HCT116 (cell line): ENCODE measurements around the gene PRELID2. TPM values are rescaled to one million over a fixed set of nuclear protein-coding genes. Genes with fewer than 3 reads are reported as not detected.

ENCODE experiments used
- ATAC-seq: fragments of 200-7000 bp; cut with Tn5 transposase; 2 replicates; pipeline ENCODE4 v1.9.1; 2020; ENCODE audit warnings: mild to moderate bottlenecking, moderate library complexity
- BruUV-seq: library from RNA; stranded (reverse); fragments of 400-500 nt; replicated peaks from 2 replicates; lab custom pipeline; 2021; lab: Mats Ljungman, UMichigan
- CTCF ChIA-PET: fragments of 300-600 bp; sonication (Branson Sonifier 250); formaldehyde crosslinking; loops from one replicate; lab custom pipeline; 2021; ENCODE audit warnings: antibody characterized with exemption; lab: Charles Lee
- POLR2A ChIA-PET: fragments of 300-600, 350-600 bp; sonication (Branson Sonifier 250); formaldehyde crosslinking; loops from one replicate; lab custom pipeline; 2021; ENCODE audit warnings: antibody characterized with exemption; lab: Charles Lee
- RAD21 ChIA-PET, 2 experiments: fragments of 300-600 bp; sonication (Branson Sonifier 250); formaldehyde crosslinking; loops; one replicate each; lab custom pipeline; 2023; ENCODE audit warnings: low total read pairs in 2 of 2; ENCODE audit not compliant: uncharacterized antibody in 2 of 2, unreplicated experiment in 2 of 2, low non-redundant PET in 1 of 2; lab: Charles Lee
- DNase-seq: peaks from one replicate; pipeline ENCODE4 v3.0.0-alpha.2; 2010; ENCODE audit warnings: low read depth, low spot score
- H2AFZ ChIP-seq: fragments of 200-600 bp; shearing (Covaris generic), sonication (generic); 2 replicates; pipeline ENCODE4 v1.6.1; 2017; ENCODE audit warnings: low read depth, mixed run types, mixed read lengths, antibody characterized with exemption, low read length; ENCODE audit not compliant: poor library complexity, severe bottlenecking
- H3K27ac ChIP-seq: 2 replicates; pipeline ENCODE4 v1.5.1; 2012; ENCODE audit warnings: low read depth, low read length
- H3K27me3 ChIP-seq: fragments of 200-600 bp; sonication (generic); 2 replicates; pipeline ENCODE4 v1.6.1; 2016; ENCODE audit warnings: mixed run types, low read length, mixed read lengths; ENCODE audit not compliant: insufficient read depth
- H3K36me3 ChIP-seq, 2 experiments: fragments of 200-500 bp in 1 of 2; fragments of 200-600 bp in 1 of 2; sonication (Bioruptor generic) in 1 of 2; sonication (generic) in 1 of 2; 2 replicates each; pipeline versions ENCODE4 v1.5.1 to v1.6.1; 2014 to 2016; ENCODE audit warnings: low read length in 2 of 2, inconsistent platforms in 1 of 2, mixed read lengths in 1 of 2, mixed run types in 1 of 2; ENCODE audit not compliant: insufficient read depth in 2 of 2, control insufficient read depth in 1 of 2
- H3K4me1 ChIP-seq, 2 experiments: fragments of 200-600 bp in 1 of 2; sonication (generic) in 1 of 2; 2 replicates each; pipeline versions ENCODE4 v1.5.1 to v1.6.1; 2012 to 2017; ENCODE audit warnings: low read length in 2 of 2, inconsistent platforms in 1 of 2, mild to moderate bottlenecking in 1 of 2, mixed read lengths in 1 of 2, mixed run types in 1 of 2, moderate library complexity in 1 of 2; ENCODE audit not compliant: insufficient read depth in 2 of 2, control insufficient read depth in 1 of 2
- H3K4me2 ChIP-seq: fragments of 200-600 bp; sonication (generic); 2 replicates; pipeline ENCODE4 v1.6.1; 2017; ENCODE audit warnings: mixed run types, low read length, mixed read lengths
- H3K4me3 ChIP-seq, 2 experiments: fragments of 200-600 bp in 1 of 2; sonication (generic) in 1 of 2; replicated peaks in 1 of 2; 2 replicates each; pipeline ENCODE4 v1.5.1; 2011 to 2016; ENCODE audit warnings: low read length in 2 of 2, control low read depth in 1 of 2, low read depth in 1 of 2, mild to moderate bottlenecking in 1 of 2, mixed read lengths in 1 of 2, mixed run types in 1 of 2
- H3K79me2 ChIP-seq: fragments of 200-600 bp; sonication (generic); 2 replicates; pipeline ENCODE4 v1.6.1; 2017; ENCODE audit warnings: mild to moderate bottlenecking, mixed run types, low read length, moderate library complexity, mixed read lengths; ENCODE audit not compliant: insufficient read depth
- H3K9ac ChIP-seq: fragments of 200-600 bp; sonication (generic); 2 replicates; pipeline ENCODE4 v1.6.1; 2016; ENCODE audit warnings: low read length, mixed read lengths
- H3K9me2 ChIP-seq: fragments of 200-600 bp; sonication (generic), shearing (Covaris generic); 2 replicates; pipeline ENCODE4 v1.6.1; 2017; ENCODE audit warnings: mixed run types, mild to moderate bottlenecking, moderate library complexity; ENCODE audit not compliant: insufficient read depth
- H3K9me3 ChIP-seq, 2 experiments: fragments of 200-500 bp in 1 of 2; fragments of 200-600 bp in 1 of 2; sonication (Bioruptor generic) in 1 of 2; sonication (generic) in 1 of 2; 2 replicates each; pipeline ENCODE4 v1.6.1; 2014 to 2017; ENCODE audit warnings: low read length in 2 of 2, mixed read lengths in 2 of 2, inconsistent platforms in 1 of 2, low read depth in 1 of 2, mild to moderate bottlenecking in 1 of 2, mixed run types in 1 of 2, moderate library complexity in 1 of 2; ENCODE audit not compliant: control insufficient read depth in 1 of 2, insufficient read depth in 1 of 2
- H4K20me1 ChIP-seq: fragments of 200-600 bp; sonication (generic), shearing (Covaris generic); 2 replicates; pipeline ENCODE4 v1.6.1; 2017; ENCODE audit warnings: mixed run types, mild to moderate bottlenecking, moderate library complexity; ENCODE audit not compliant: insufficient read depth
- CBX3 ChIP-seq: IDR thresholded peaks from 2 replicates; pipeline ENCODE4 v1.6.1; 2012; ENCODE audit warnings: low read depth
- EGR1 ChIP-seq: IDR thresholded peaks from 2 replicates; pipeline ENCODE4 v1.6.1; 2012; ENCODE audit warnings: low read depth
- ELF1 ChIP-seq: IDR thresholded peaks from 2 replicates; pipeline ENCODE4 v1.6.1; 2012; ENCODE audit warnings: low read depth, borderline replicate concordance
- EZH2 ChIP-seq: fragments of 200-600 bp; sonication (generic); IDR thresholded peaks from 2 replicates; pipeline ENCODE4 v1.6.1; 2017; ENCODE audit warnings: antibody characterized with exemption, mixed run types
- EZH2phosphoT487 ChIP-seq: fragments of 200-600 bp; IDR thresholded peaks from 2 replicates; pipeline ENCODE4 v1.6.1; 2018; ENCODE audit warnings: antibody characterized with exemption, borderline replicate concordance
- FOSL1 ChIP-seq: IDR thresholded peaks from 2 replicates; pipeline ENCODE4 v1.6.1; 2012; ENCODE audit warnings: low read depth
- JUND ChIP-seq: IDR thresholded peaks from 2 replicates; pipeline ENCODE4 v1.6.1; 2012
- POLR2A ChIP-seq: IDR thresholded peaks from 2 replicates; pipeline ENCODE4 v1.7.0; 2011; ENCODE audit warnings: borderline replicate concordance; ENCODE audit not compliant: insufficient read depth, insufficient read length; ENCODE audit errors: extremely low read depth
- POLR2AphosphoS5 ChIP-seq: IDR thresholded peaks from 2 replicates; pipeline ENCODE4 v1.6.1; 2011; ENCODE audit warnings: mild to moderate bottlenecking, low read depth, low read length, moderate library complexity
- SIN3A ChIP-seq: IDR thresholded peaks from 2 replicates; pipeline ENCODE4 v1.6.1; 2012; ENCODE audit warnings: low read depth
- SP1 ChIP-seq: IDR thresholded peaks from 2 replicates; pipeline ENCODE4 v1.6.1; 2012; ENCODE audit warnings: low read depth
- SRF ChIP-seq: IDR thresholded peaks from 2 replicates; pipeline ENCODE4 v1.6.1; 2012; ENCODE audit warnings: low read depth
- TCF7L2 ChIP-seq: IDR thresholded peaks from 2 replicates; pipeline ENCODE4 v1.7.0; 2011; ENCODE audit warnings: borderline replicate concordance, inconsistent platforms; ENCODE audit not compliant: insufficient read depth, insufficient read length; ENCODE audit errors: extremely low read depth
- YY1 ChIP-seq: IDR thresholded peaks from 2 replicates; pipeline ENCODE4 v1.6.1; 2011; ENCODE audit warnings: low read length, low read depth, moderate library complexity, mild to moderate bottlenecking; ENCODE audit not compliant: insufficient replicate concordance; ENCODE audit errors: extremely low read depth
- ZFX ChIP-seq: fragments of 450-650 bp; IDR thresholded peaks from 2 replicates; pipeline ENCODE4 v1.6.1; 2017
- ZNF274 ChIP-seq: fragments of 200-500 bp; sonication (Bioruptor generic); IDR thresholded peaks from 2 replicates; pipeline ENCODE4 v1.6.1; 2014; ENCODE audit warnings: mild to moderate bottlenecking, low read depth, low read length, inconsistent platforms
- intact Hi-C: fragments of 100-400 bp; cut with micrococcal nuclease; formaldehyde crosslinking; loops from 2 replicates; pipeline ENCODE4 v1.10.0; 2022
- total RNA-seq: library from RNA; stranded (reverse); gene quantifications from one replicate; pipeline ENCODE4 v1.2.1, GENCODE V29; 2021; ENCODE audit not compliant: unreplicated experiment
- TF ChIP-seq, protein P1 (sequence below): IDR thresholded peaks from 2 replicates; pipeline ENCODE4 v1.6.1; 2012
- TF ChIP-seq, protein P2 (sequence below): IDR thresholded peaks from 2 replicates; pipeline ENCODE4 v1.6.1; 2012; ENCODE audit warnings: low read depth
- TF ChIP-seq, protein P3 (sequence below), 3 experiments: fragments of 200-600 bp in 1 of 3; sonication (generic) in 1 of 3; IDR thresholded peaks in 2 of 3; conservative IDR thresholded peaks in 1 of 3; 2 replicates each; pipeline ENCODE4 v1.5.1; 2012 to 2017; ENCODE audit warnings: low read depth in 2 of 3, low read length in 2 of 3, antibody characterized with exemption in 1 of 3, borderline replicate concordance in 1 of 3, control low read depth in 1 of 3, mild to moderate bottlenecking in 1 of 3, mixed read lengths in 1 of 3, mixed run types in 1 of 3, moderate library complexity in 1 of 3; ENCODE audit not compliant: insufficient read depth in 1 of 3
- TF ChIP-seq, protein P4 (sequence below): IDR thresholded peaks from 2 replicates; pipeline ENCODE4 v1.6.1; 2012

PRELID2 gene
- total RNA-seq, 1 experiment from 2014 or later: 20.1 TPM

DNA sequence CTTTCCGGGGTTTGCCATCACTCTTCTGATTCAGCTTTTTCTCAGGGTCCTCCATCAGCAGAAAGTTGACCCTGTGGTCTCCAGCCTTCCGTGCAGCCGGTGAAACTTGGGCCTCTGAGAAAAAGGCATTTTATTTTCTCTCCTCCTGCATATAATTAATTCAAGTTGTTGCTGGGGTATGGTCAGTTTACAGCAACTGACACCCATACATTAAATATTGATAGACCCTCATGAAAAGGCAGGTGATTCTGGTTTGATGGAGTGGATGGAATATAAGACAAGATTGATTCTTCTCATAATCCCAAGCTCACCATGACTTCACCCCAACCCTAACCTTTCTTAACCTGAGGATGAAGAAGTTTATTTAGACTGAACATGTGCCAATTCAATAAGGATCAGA is 37.8 kb upstream of the PRELID2 start, which contains the start of gene GRXCR2:
GRXCR2 (minus strand) TSS at position 101 of the 400 bp plus-strand sequence; CDS start at position 55, 46 bp downstream.
- no peaks in the 10 kb centered on the region for H4K20me1 ChIP-seq
- POLR2A ChIA-PET: no interaction called here
- H3K9ac ChIP-seq: no peak within 1 kb of the TSS
- H3K4me3 ChIP-seq: no peak within 1 kb of the TSS
- RAD21 ChIA-PET: no interaction called here
- no peak within 1 kb of the TSS for H2AFZ ChIP-seq
- TF ChIP-seq SP1 (no peak), EZH2phosphoT487 (no peak), TCF7L2 (no peak), SRF (no peak), YY1 (no peak), JUND (no peak), POLR2A (no peak), ZNF274 (no peak), ZFX (no peak), SIN3A (no peak), EZH2 (no peak), EGR1 (no peak), POLR2AphosphoS5 (no peak), CBX3 (no peak), ELF1 (no peak), FOSL1 (no peak)
- TF ChIP-seq, protein P1, sequence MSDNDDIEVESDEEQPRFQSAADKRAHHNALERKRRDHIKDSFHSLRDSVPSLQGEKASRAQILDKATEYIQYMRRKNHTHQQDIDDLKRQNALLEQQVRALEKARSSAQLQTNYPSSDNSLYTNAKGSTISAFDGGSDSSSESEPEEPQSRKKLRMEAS: no peak
- TF ChIP-seq, protein P2, sequence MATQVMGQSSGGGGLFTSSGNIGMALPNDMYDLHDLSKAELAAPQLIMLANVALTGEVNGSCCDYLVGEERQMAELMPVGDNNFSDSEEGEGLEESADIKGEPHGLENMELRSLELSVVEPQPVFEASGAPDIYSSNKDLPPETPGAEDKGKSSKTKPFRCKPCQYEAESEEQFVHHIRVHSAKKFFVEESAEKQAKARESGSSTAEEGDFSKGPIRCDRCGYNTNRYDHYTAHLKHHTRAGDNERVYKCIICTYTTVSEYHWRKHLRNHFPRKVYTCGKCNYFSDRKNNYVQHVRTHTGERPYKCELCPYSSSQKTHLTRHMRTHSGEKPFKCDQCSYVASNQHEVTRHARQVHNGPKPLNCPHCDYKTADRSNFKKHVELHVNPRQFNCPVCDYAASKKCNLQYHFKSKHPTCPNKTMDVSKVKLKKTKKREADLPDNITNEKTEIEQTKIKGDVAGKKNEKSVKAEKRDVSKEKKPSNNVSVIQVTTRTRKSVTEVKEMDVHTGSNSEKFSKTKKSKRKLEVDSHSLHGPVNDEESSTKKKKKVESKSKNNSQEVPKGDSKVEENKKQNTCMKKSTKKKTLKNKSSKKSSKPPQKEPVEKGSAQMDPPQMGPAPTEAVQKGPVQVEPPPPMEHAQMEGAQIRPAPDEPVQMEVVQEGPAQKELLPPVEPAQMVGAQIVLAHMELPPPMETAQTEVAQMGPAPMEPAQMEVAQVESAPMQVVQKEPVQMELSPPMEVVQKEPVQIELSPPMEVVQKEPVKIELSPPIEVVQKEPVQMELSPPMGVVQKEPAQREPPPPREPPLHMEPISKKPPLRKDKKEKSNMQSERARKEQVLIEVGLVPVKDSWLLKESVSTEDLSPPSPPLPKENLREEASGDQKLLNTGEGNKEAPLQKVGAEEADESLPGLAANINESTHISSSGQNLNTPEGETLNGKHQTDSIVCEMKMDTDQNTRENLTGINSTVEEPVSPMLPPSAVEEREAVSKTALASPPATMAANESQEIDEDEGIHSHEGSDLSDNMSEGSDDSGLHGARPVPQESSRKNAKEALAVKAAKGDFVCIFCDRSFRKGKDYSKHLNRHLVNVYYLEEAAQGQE: no peak
- TF ChIP-seq, protein P3, sequence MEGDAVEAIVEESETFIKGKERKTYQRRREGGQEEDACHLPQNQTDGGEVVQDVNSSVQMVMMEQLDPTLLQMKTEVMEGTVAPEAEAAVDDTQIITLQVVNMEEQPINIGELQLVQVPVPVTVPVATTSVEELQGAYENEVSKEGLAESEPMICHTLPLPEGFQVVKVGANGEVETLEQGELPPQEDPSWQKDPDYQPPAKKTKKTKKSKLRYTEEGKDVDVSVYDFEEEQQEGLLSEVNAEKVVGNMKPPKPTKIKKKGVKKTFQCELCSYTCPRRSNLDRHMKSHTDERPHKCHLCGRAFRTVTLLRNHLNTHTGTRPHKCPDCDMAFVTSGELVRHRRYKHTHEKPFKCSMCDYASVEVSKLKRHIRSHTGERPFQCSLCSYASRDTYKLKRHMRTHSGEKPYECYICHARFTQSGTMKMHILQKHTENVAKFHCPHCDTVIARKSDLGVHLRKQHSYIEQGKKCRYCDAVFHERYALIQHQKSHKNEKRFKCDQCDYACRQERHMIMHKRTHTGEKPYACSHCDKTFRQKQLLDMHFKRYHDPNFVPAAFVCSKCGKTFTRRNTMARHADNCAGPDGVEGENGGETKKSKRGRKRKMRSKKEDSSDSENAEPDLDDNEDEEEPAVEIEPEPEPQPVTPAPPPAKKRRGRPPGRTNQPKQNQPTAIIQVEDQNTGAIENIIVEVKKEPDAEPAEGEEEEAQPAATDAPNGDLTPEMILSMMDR (IDR thresholded peaks at IDR 0.05 in 2 of 3, conservative IDR thresholded peaks at IDR 0.05 in 1 of 3; ENCODE audit: borderline replicate concordance in 1 of 3, insufficient read depth in 1 of 3, low read depth in 2 of 3, low read length in 2 of 3): no peak
- TF ChIP-seq, protein P4, sequence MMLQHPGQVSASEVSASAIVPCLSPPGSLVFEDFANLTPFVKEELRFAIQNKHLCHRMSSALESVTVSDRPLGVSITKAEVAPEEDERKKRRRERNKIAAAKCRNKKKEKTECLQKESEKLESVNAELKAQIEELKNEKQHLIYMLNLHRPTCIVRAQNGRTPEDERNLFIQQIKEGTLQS: no peak
- CTCF ChIA-PET: no interaction called here
- no peak within 1 kb of the TSS for H3K4me2 ChIP-seq
- DNase-seq (no peak), ATAC-seq (no peak)
- H3K27ac ChIP-seq: no peak within 1 kb of the TSS
- BruUV-seq: no TSS peak
- H3K9me2 ChIP-seq: no peaks in the 10 kb centered on the region
- H3K4me1 ChIP-seq: no peaks in the 10 kb centered on the region
- no peaks in the 10 kb centered on the region for H3K9me3 ChIP-seq
- no peaks in the 10 kb centered on the region for H3K79me2 ChIP-seq
- H3K36me3 ChIP-seq: no peaks in the 10 kb centered on the region
- no peaks in the 10 kb centered on the region for H3K27me3 ChIP-seq
- intact Hi-C loops: no loop called here
